GM19372 (cell line): ENCODE results near the gene NSF.
"Not testable (repeated sequence)": the region's sequence is repeated elsewhere in the genome, so short reads cannot be mapped to it uniquely, and the experiment has no call there.

Experiments used
- ATAC-seq: cut with Tn5 transposase; IDR thresholded peaks from one replicate; pipeline ENCODE4 v1.9.1; 2021; ENCODE audit warnings: mild to moderate bottlenecking, low read depth, moderate library complexity; ENCODE audit not compliant: unreplicated experiment

NSF gene

DNA sequence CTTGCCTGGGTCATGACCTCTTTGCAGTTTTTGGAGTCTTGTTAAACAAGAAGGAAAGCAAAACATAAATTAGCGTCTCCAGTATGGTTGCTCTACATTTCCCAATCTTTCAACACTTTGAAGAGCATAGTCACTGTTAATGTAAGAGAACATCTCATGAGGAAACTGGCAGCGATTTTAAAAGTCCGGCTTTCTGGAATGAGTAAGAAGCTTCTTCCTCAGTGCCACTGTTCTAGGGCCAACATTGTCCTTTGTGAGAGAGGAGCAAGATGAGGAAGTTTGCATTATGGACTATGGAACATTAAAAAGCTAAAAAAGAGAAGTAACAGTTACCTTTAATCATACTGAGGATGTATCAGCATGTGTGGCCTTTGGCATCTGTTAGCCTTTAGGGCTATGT is 154.9 kb downstream of the NSF start:
- no peak for ATAC-seq

DNA sequence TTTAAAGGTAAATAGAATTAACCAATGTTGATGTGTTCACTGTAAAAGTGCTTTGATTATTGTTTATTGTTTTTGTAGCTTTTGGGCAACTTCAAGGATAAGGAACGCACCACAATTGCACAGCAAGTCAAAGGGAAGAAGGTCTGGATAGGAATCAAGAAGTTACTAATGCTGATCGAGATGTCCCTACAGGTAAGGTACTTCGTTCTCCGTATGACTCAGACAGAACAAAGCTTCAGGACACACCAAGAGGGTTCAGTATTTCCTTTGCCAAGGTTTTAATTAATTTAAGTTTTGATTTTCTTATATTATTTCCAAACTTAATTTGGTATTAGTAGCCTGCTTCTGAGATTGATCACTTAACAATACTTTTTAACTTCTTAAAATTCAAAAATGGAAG is 161.0 kb downstream of the NSF start:
- ATAC-seq = no peak

GRCh38 chr17:46753776-46754175 is 163.3 kb downstream of the NSF start:
- no peak for ATAC-seq

GRCh38 chr17:46756081-46756735 is 165.7 kb downstream of the NSF start:
- no peak for ATAC-seq

DNA sequence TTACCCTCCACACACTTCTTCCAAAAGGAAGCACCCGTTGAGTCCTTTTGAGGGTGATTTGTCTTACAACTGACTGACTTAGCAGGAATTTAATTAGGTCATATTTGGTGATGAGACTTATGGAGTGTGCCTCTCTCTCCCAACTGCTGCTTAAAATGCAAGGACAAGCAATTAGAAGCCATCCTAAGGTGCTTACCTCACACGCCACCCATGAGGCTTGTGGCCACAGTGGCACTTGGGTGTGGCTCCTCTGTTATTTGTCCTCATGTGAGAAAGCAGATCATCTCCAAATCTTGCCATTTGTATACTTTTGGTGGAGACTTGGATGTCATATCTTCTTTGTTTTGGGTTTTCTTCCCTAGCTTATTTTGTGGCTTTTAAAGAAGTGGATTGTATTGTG is 166.4 kb downstream of the NSF start:
- no peak for ATAC-seq

DNA sequence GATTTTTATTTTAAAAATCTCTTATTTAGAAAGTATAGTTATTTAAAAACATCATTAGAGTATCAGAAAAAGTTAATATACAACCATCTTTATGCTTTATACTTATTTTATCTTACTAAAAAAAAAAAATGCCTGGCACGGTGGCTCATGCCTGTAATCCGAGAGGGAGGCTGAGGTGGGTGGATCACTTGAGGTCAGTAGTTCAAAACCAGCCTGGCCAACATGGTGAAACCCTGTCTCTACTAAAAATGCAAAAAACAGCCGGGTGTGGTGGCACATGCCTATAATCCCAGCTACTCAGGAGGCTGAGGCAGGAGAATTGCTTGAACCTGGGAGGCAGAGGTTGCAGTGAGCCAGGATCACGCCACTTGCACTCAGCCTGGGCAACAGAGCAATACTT is 167.1 kb downstream of the NSF start:
- not testable (repeated sequence) for ATAC-seq

DNA sequence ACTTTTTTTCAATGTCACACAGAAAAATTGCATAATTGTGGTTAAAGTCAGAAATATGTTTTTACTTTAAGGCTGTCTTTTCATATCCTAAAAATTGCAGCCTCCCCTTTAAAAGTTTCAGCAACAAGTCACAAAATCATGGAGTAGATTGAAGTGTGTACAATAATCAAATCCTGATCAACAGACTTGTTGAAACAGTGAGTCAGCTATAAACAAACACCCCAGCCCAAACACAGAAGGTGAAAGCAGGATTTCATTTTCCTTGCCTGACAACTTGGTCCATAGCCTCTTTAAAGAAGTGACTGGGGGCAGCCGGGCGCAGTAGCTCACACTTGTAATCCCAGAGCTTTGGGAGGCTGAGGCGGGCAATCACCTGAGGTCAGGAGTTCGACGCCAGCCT is 168.1 kb downstream of the NSF start:
- no peak for ATAC-seq

GRCh38 chr17:46759141-46759540 is 168.7 kb downstream of the NSF start:
- no peak for ATAC-seq

DNA sequence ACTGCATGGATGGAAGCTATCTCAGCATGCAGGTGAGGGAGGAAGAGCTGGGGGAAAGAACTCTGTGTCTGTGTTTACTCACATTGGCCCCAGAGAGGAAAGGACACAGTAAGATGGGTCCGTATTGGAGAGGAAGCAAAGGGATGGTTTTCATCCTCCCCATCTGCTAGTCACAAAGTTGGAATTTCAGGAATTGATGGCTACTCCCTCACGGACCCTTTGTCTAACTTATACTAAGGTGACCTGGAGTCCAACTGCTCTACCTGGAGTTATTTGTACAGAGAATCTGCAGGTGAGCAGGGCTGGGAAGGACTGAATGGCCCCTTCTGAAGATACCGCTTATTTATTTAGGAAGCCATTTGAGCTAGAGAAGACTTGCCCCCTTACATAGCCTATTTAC is 172.9 kb downstream of the NSF start:
- ATAC-seq = no peak

- no peak for ATAC-seq
These were observed 173.7 kb downstream of the NSF start for GRCh38 chr17:46764000-46764708.

DNA sequence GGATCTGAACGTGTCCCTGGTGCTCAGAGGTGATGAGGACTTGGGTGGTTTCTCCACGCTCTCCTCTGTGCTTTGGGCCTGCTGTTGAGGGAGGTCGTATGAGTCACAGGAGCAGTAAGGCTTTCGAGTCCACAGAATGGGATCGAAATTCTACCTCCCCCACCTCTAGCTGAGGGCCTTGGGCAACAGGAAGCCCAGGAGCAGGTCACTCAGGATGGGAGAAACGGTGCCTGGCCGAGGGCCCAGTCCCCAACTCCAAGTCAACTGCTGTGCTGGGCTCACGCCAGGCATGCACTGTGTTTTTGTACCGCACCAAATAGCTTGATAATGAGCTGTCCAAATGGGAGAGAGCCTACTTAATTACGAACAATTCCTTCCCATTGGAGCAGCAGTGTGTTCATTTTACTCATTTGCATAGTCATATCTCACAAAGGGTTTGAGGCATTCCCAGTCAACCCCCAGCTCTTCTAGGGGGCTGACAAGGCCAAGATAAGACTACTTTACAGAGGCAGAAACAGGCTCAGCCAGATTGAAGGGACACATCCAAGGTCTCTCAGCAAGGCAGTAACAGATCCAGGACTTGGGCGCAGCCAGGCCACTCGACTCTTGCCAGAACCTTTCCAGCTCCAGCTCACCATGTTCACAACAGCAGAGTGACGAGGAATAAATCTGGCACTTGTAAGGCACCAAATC is 174.4 kb downstream of the NSF start:
- no peak for ATAC-seq

DNA sequence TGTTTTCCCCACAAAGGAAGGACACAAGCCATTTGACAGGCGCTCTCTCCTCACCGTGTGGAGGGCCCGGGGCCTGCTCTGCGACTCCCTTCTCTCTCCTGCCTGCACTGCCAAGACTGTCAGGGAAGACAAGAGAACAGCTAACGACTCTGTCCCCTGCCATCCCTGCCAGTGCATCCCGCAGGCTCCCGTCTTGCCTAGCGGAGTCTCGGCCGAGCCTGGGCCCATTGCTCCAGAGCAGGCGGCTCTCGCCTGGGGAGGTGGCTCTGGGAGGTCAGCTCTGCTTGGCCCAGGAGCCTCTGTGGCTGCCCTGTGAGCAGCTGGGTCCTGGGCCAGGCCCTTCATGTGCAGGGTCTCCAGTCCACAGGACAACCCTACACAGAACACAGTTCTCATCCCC is 175.0 kb downstream of the NSF start:
- ATAC-seq = no peak

DNA sequence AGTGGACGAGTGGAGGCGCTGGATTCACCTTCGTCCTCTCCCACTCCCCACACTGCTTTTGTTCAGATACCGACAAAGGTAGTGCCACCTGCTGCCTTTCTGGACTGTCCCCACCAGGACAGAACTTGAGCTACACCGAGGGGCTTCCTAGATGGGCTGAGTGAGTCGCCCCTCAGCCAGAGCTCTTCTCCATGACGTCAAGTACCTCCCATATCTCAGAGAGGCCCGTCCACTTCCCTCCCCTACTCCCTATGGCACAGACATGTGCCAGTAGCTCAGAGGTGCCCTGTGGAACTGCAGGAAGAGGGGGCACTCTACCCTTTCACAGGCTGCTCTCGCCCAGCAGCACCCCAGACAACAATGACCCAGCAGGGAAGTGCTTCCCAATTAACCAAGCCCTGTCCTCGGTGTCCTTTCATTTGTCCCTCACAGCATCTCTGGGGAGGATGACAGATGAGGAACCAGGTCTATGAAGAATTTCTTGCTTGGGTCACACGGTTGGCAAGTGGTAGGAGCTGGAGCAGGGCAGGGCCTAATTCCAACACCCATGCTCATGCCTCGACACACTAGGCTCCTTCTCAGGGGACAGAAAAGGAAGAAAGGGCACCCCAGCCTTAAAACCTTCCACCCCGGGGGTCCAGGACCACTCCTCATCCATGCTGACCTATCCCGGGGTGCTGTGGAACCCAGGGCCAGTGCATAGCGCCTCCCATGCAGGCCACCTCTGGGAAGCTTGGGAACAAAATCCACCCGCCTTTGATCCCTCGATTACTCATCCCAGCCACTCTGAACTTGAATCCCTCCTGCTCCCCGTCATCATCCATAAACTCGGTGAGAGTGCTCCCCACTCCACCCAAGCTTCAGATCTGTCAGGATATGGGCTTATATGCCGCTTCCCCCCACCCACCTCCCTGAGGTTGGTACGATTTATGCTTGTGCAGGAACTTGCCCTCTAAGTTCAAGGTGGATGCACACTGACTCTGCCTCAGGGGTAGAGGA is 176.3 kb downstream of the NSF start:
- ATAC-seq = no peak

DNA sequence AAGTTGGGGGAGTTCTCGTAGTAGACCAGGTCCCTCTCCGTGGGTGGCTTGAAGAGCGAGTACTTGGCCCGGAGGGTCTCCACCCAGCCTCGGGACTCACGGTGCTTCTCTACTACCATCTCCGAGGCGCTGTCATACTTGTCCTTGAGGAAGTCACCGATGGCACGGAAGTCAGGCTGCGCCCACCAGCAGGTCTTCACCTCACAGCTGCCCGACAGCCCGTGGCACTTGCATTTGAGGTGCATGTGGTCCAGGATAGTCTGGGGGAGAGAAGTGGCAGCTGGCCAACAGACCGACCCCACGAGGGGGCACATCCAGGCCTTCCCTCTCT is 178.0 kb downstream of the NSF start:
- no peak for ATAC-seq

DNA sequence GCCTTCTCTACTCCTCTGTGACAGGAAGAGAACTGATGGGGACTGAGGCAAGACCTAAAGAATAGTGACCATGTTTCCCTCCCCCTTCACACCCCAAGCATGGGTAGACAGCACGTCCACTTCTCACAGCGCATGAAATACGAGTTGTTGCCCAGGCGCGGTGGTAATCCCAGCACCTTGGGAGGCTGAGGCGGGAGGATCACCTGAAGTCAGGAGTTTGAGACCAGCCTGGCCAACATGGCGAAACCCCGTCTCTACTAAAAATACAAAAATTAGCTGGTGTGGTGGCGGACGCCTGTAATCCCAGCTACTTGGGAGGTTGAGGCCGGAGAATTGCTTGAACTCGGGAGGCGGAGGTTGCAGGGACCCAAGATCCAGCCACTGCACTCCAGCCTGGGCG is 178.4 kb downstream of the NSF start:
- ATAC-seq = not testable (repeated sequence)

DNA sequence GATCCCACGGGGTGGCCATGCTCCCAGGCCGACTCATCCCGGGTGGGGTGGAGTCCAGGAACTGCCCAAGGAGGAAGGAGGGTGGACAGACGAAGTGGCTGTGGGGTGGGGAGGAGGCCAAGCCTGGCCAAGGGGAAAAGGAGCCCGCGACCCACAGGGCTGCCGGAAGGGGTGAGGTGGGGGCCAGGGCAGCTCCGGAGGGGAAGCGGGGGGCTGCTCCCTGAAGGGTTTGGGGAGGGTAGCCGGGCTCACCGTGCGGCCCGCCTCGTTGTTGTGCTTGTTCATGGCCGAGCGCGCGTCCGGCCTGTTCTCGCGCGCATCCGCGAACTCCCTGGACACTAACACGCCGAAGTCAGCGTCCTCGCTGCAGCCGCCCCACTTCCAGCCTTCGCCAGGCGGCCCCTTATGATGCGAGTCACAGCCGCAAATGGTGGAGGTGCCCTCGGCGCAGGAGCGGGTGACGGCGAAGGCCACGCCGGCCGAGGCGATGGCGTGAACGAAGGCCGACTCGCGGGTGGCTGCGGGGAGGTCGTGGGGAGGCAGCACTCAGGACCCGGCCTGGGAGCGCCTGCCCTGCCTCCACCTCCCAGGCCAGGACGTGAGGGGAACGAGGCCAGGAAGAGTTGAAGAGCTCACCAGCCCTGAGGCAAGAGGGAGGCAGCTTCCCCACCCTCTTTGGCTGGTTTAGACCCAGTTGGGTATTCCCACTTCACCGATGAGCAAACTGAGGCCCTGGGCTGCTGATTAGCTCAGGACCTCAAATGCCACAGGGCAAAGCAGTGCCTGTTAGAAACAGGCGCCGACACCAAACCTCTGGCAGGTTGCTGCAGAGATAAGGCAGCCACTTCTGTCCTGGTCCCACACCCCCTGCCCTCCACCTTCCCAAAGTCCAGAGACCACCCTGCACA is 179.3 kb downstream of the NSF start:
- ATAC-seq = no peak

- ATAC-seq = no peak
These were observed 180.0 kb downstream of the NSF start for GRCh38 chr17:46770439-46770817.

DNA sequence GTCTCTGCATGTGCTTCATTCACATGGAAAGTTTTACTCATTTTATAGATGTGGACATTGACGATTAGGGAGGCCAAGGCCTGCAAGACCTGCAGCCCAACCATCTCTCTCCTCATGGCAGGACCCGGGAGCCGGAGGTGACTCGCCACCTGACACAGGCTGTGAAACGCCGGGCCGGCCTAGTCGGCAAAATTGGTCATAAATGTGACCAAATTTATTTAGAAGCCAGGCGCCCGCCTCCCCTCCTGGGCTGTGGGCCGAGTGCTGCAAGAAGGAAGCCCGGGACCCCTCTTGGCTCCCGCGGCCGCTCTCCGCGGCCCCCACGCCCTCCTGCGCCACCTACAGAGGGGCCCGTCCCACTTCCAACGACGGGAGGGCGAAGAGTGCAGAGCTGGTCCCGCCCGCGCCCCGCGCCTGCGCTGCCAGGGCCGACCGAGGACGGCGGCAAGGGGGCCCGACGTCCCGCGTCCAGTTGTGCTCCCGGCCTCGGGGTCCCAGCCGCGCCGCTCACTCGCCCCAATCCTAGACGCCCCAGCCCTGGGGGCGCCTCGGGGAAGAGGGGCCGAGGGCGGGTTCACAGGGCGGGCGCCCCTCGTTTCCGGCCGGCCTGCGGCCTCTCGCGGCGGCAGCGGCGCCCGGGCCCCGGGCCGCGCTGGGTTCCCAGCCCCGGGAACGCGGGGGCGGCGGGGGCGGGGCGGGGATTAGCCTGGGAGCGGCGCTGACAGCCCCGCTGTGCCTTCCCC is 180.5 kb downstream of the NSF start:
- ATAC-seq = no peak
